Measurements from ENCODE around the gene RAD17.

RAD17 gene

GRCh38 chr5:69404659-69405330 is 35.2 kb downstream of the RAD17 start:
- H3K4me3 ChIP-seq (ENCODE audit: low read depth, low read length), result no peak overlapping the region
- DNase-seq (ENCODE audit: low read depth), result no peak
- no peak for TF ChIP-seq CTCF (IDR thresholded peaks at IDR 0.05; ENCODE audit: insufficient read depth, low read depth, low read length, missing control alignments)

GRCh38 chr5:69414885-69415583 is 45.4 kb downstream of the RAD17 start, which contains the start of gene MARVELD2:
Gene MARVELD2 (plus strand): TSS chr5:69415116. CDS start chr5:69419386, 4,270 bp downstream.
- H3K4me3 ChIP-seq (ENCODE audit: low read depth, low read length), result peak within 1 kb of the TSS; percentile 59
- TF ChIP-seq CTCF (IDR thresholded peaks at IDR 0.05; ENCODE audit: insufficient read depth, low read depth, low read length, missing control alignments), result peak; percentile 41
- DNase-seq (ENCODE audit: low read depth), result peak; percentile 84

GRCh38 chr5:69415584-69415958 is 46.0 kb downstream of the RAD17 start:
- no peak for DNase-seq (ENCODE audit: low read depth)
- TF ChIP-seq CTCF (IDR thresholded peaks at IDR 0.05; ENCODE audit: insufficient read depth, low read depth, low read length, missing control alignments), result no peak
- peak overlapping the region; percentile 59 for H3K4me3 ChIP-seq (ENCODE audit: low read depth, low read length)

GRCh38 chr5:69416180-69416579 is 46.6 kb downstream of the RAD17 start:
- no peak for TF ChIP-seq CTCF (IDR thresholded peaks at IDR 0.05; ENCODE audit: insufficient read depth, low read depth, low read length, missing control alignments)
- DNase-seq (ENCODE audit: low read depth), result no peak
- no peak overlapping the region for H3K4me3 ChIP-seq (ENCODE audit: low read depth, low read length)

- no peak for TF ChIP-seq CTCF (IDR thresholded peaks at IDR 0.05; ENCODE audit: insufficient read depth, low read depth, low read length, missing control alignments)
- DNase-seq (ENCODE audit: low read depth), result no peak
- no peak overlapping the region for H3K4me3 ChIP-seq (ENCODE audit: low read depth, low read length)
Measured at GRCh38 chr5:69416699-69417098, 47.1 kb downstream of the RAD17 start.

- no peak for TF ChIP-seq CTCF (IDR thresholded peaks at IDR 0.05; ENCODE audit: insufficient read depth, low read depth, low read length, missing control alignments)
- H3K4me3 ChIP-seq (ENCODE audit: low read depth, low read length), result no peak overlapping the region
- no peak for DNase-seq (ENCODE audit: low read depth)
Measured at GRCh38 chr5:69418554-69418953, 48.9 kb downstream of the RAD17 start.

Measured in GM12865 (cell line).